Pulmonary artery endothelial cell (primary cell): ENCODE results near the gene SEC23B. TPM values are rescaled to one million over a fixed set of nuclear protein-coding genes. Genes with fewer than 3 reads are reported as not detected.

ENCODE experiments used
- DNase-seq: peaks from one replicate; pipeline ENCODE4 v3.0.0-alpha.2; 2011; ENCODE audit warnings: low read depth, low spot score
- total RNA-seq: library from RNA; depleted of rRNA; stranded (reverse); fragments of >200 nt; gene quantifications from 2 replicates; pipeline ENCODE4 v1.2.3, GENCODE V29; 2014

SEC23B gene
- total RNA-seq, 1 donor from 2014 or later = 49.2 TPM

DNA sequence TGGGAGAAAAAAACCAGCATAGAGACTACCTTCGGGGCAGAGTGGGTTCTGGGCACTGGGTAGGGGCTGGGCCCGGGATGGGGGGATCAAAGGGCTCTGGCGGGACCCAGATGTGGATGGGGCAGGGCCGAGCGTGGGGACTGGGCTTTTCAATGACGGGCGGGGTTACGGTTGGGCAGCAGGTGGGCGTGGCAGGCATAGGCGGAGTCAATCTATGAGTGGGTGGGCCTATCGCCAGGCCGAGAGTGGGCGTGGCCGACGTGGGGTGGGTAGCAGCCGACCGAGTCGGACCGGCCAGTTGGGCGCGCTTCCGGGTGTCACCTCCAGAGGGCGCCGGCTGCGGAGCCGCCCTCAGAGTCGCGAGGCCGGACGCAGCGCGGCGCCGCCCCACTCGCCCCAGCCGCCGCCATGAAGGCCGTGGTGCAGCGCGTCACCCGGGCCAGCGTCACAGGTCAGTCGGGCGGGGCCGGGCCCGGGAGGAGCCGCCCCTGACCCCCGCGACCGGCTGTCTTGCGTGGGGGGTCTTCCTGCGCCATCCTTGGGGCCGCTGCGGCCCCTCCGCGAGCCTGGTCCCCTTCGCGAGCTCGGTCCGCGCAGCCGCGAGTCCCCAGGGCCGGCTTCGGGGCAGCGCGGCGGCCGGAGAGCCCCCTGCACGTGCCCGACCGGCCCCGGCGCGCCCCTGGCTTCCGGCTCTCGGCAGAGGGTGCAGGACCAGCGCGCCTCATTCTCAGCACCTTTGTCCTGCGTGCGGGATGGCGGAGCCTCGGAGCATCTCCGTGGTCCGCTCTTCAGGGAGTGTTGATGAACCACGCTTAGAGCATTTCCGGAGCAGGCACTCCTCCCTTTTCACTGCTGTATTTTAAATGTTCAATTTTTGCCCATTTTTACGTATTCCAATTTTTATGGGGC is 80.2 kb downstream of the SEC23B start, which contains the start of gene DTD1:
Gene DTD1, plus strand, starts transcription at position 390 of the 909 bp plus-strand sequence. Its CDS starts 19 bp downstream, at position 409.
- peak; percentile 56 for DNase-seq

DNA sequence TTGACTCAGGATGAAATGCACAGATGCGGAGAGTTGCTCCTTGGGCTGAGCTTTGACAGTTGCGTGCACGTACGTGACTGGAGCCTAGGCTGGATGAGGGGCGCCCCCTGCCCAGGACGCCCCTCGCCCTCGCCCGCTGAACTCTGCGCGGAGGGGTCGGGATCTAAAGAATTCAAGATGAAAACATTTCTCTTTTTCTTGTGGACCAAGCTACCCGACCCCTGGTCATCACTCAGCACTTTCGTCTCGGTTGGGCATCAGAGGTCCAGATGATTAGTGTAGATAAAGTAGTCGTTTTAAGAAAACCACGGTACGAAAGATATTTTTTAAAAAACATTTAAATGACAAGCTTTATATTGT is 80.8 kb downstream of the SEC23B start:
- no peak for DNase-seq

DNA sequence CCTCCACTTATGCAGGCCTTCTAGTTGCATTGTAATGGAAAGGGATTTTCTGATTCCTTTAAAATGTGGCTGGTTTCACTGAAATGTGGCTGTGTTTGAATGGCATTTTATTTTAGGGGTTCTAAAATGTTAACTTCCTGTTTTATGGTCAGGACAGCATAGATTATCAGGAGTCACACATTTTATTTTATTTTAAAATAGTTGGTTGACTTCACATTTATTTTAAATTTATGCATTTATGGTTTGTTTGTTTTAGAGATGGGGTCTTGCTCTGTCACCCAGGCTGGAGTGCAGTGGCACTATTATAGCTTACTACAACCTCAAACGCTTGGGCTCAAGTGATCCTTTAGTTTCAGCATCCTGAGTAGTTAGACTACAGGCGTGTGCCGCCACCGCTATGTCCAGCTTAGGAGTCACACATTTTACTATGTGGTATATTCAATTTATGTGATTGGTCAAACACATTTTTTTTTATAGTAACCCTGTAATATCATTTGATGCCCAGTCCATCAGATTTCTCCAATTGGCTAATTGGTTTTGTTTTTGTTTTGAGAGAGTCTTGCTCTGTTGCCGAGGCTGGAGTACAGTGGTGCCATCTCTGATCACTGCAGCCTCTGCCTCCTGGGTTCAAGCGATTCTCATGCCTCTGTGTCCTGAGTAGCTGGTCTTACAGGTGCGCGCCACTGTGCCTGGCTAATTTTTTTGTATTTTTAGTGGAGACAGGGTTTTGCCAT is 82.4 kb downstream of the SEC23B start:
- no peak for DNase-seq

DNA sequence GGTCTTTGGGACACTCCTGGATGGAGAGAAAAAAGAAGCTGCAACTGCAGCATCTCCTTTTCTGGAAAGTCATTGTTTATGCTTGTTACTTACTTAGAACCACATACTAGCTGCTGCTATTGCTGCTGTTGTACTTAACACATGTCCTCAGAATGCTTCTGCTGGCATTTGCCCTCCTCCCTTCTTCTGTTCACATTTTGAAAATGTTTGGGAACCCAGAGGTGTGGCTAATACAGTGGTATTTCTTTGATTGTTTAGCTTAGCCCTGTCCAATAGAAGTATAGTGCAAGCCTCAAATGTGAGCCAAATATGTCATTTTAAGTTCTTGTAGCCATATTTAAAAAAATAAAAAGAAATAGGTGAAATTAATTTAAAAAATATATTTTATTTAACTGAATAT is 88.5 kb downstream of the SEC23B start:
- DNase-seq = no peak

DNA sequence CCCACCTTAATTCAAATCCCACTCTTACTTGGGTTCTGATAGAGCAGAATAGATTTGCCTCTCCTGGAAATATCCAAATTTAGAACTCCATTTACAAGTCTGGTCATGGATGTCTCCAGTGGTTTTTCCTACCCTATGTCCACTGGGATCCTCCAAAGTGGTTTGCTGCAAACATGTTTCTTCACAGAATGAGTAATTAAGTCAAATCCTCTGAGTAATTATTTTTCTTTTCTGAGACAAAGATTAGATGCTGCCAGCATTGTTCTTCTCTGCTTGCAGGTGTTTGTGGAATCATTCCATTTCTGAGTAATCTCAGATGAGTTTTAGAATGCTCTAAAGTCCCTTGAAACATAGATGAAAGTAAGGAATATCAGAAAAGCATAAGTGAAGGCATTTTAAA is 102.0 kb downstream of the SEC23B start:
- DNase-seq = no peak

Other genes starting within 250 kb of the SEC23B start
- 16.2 and 16.7 TPM in 2 replicates for gene ZNF133, start 219.4 kb upstream of the SEC23B start, total RNA-seq
- gene DZANK1, start 40.9 kb upstream of the SEC23B start, total RNA-seq = 0.66 and 0.81 TPM in 2 replicates
- gene POLR3F, start 40.5 kb upstream of the SEC23B start, total RNA-seq = 14.5 and 15.6 TPM in 2 replicates
- 13.6 and 15.7 TPM in 2 replicates for gene RBBP9, start 10.7 kb upstream of the SEC23B start, total RNA-seq
- 40.9 and 114 TPM in 2 replicates for gene SMIM26, start 59.5 kb downstream of the SEC23B start, total RNA-seq
- 84.4 and 146 TPM in 2 replicates for gene DTD1, start 80.1 kb downstream of the SEC23B start, total RNA-seq